CD14-positive monocyte (primary cell): ENCODE data around the gene MYOCOS. TPM values are rescaled to one million over a fixed set of nuclear protein-coding genes. Genes with fewer than 3 reads are reported as not detected.

Experiments used
- DNase-seq, 3 donors: peaks; one replicate each; pipeline ENCODE4 v3.0.0-alpha.2; 2011 to 2022
- H2AFZ ChIP-seq: 2 replicates; pipeline ENCODE4 v1.6.0; 2012; ENCODE audit warnings: mild to moderate bottlenecking, low read depth, low read length, inconsistent platforms; ENCODE audit not compliant: insufficient read depth, poor library complexity, severe bottlenecking
- H3K27ac ChIP-seq, 2 donors: 1 replicate in 1 of 2; 2 replicates in 1 of 2; pipeline ENCODE4 v1.5.1; 2012 to 2013; ENCODE audit warnings: low read length in 2 of 2, control low read depth in 1 of 2, inconsistent platforms in 1 of 2, low read depth in 1 of 2, mild to moderate bottlenecking in 1 of 2
- H3K27me3 ChIP-seq, 2 donors: one replicate each; pipeline versions ENCODE4 v1.6.0 to v1.6.1; 2011 to 2013; ENCODE audit warnings: low read length in 2 of 2; ENCODE audit not compliant: control insufficient read depth in 2 of 2, insufficient read depth in 2 of 2
- H3K36me3 ChIP-seq, 2 donors: replicated peaks in 1 of 2; 1 replicate in 1 of 2; 2 replicates in 1 of 2; pipeline versions ENCODE4 v1.5.1 to v1.6.1; 2012 to 2013; ENCODE audit warnings: low read length in 2 of 2, control low read depth in 1 of 2, inconsistent platforms in 1 of 2, mild to moderate bottlenecking in 1 of 2; ENCODE audit not compliant: insufficient read depth in 2 of 2, control insufficient read depth in 1 of 2
- H3K4me1 ChIP-seq, 2 donors: 1 replicate in 1 of 2; 2 replicates in 1 of 2; pipeline versions ENCODE4 v1.5.1 to v1.6.1; 2012 to 2013; ENCODE audit warnings: low read length in 2 of 2, control low read depth in 1 of 2, inconsistent platforms in 1 of 2, mild to moderate bottlenecking in 1 of 2, moderate library complexity in 1 of 2; ENCODE audit not compliant: insufficient read depth in 2 of 2, control insufficient read depth in 1 of 2
- H3K4me2 ChIP-seq: replicated peaks from 2 replicates; pipeline ENCODE3; 2012; ENCODE audit warnings: low read length, moderate library complexity, mild to moderate bottlenecking; ENCODE audit not compliant: poor library complexity, severe bottlenecking; ENCODE audit errors: extremely low read depth
- H3K4me3 ChIP-seq, 3 experiments: fragments of 200-600 bp in 1 of 3; sonication (generic) in 1 of 3; replicated peaks in 1 of 3; 1 replicate in 2 of 3; 2 replicates in 1 of 3; pipeline ENCODE4 v1.5.1; 2011 to 2013; ENCODE audit warnings: low read length in 3 of 3, mild to moderate bottlenecking in 3 of 3, control low read depth in 2 of 3, low read depth in 2 of 3, inconsistent platforms in 1 of 3, moderate library complexity in 1 of 3
- H3K79me2 ChIP-seq: 2 replicates; pipeline ENCODE4 v1.6.0; 2012; ENCODE audit warnings: mild to moderate bottlenecking, control low read depth, inconsistent platforms, low read length, moderate library complexity; ENCODE audit not compliant: insufficient read depth
- H3K9ac ChIP-seq: 2 replicates; pipeline ENCODE4 v1.6.0; 2017; ENCODE audit warnings: low read length, mild to moderate bottlenecking; ENCODE audit not compliant: insufficient read depth, poor library complexity, severe bottlenecking
- H3K9me3 ChIP-seq, 2 donors: replicated peaks in 1 of 2; 1 replicate in 1 of 2; 2 replicates in 1 of 2; pipeline versions ENCODE4 v1.5.1 to v1.6.1; 2012 to 2013; ENCODE audit warnings: low read length in 2 of 2, control low read depth in 1 of 2; ENCODE audit not compliant: control insufficient read depth in 1 of 2, insufficient read depth in 1 of 2
- H4K20me1 ChIP-seq: 2 replicates; pipeline ENCODE4 v1.6.0; 2012; ENCODE audit warnings: mild to moderate bottlenecking, low read length, control low read depth, moderate library complexity; ENCODE audit not compliant: insufficient read depth
- H3K27ac Mint-ChIP-seq, 7 donors: one replicate each; pipeline ENCODE4 v1.8.0; 2020; ENCODE audit warnings: mild to moderate bottlenecking in 7 of 7, mixed read lengths in 7 of 7, moderate library complexity in 6 of 7, inconsistent platforms in 2 of 7
- H3K27me3 Mint-ChIP-seq, 3 donors: one replicate each; pipeline ENCODE4 v1.8.0; 2021 to 2022; ENCODE audit warnings: low read depth in 3 of 3, mild to moderate bottlenecking in 3 of 3, mixed read lengths in 3 of 3, moderate library complexity in 3 of 3, inconsistent platforms in 1 of 3
- H3K36me3 Mint-ChIP-seq, 2 donors: one replicate each; pipeline ENCODE4 v1.8.0; 2020; ENCODE audit warnings: mixed read lengths in 2 of 2, inconsistent platforms in 1 of 2, mild to moderate bottlenecking in 1 of 2
- H3K4me1 Mint-ChIP-seq: one replicate; pipeline ENCODE4 v1.8.0; 2020; ENCODE audit warnings: mild to moderate bottlenecking, mixed read lengths
- H3K4me3 Mint-ChIP-seq, 2 donors: one replicate each; pipeline ENCODE4 v1.8.0; 2020; ENCODE audit warnings: mild to moderate bottlenecking in 2 of 2, mixed read lengths in 2 of 2, moderate library complexity in 1 of 2
- H3K9me3 Mint-ChIP-seq, 7 donors: one replicate each; pipeline ENCODE4 v1.8.0; 2020 to 2022; ENCODE audit warnings: mixed read lengths in 7 of 7, mild to moderate bottlenecking in 6 of 7, moderate library complexity in 6 of 7, inconsistent platforms in 2 of 7
- CTCF ChIP-seq: fragments of 200-600 bp; IDR thresholded peaks from one replicate; pipeline ENCODE4 v1.8.0; 2022; ENCODE audit warnings: antibody characterized with exemption, mild to moderate bottlenecking
- WGBS: methylation state at CpG from one replicate; pipeline ENCODE4 v1.1.5; 2013; ENCODE audit warnings: missing lambda C conversion rate; ENCODE audit not compliant: insufficient coverage; 5-methylcytosine and 5-hydroxymethylcytosine counted together
- intact Hi-C, 2 donors: fragments of 100-400 bp; cut with micrococcal nuclease; formaldehyde crosslinking; loops; one replicate each; pipeline versions ENCODE4 v1.15.0 to v1.15.1; 2023
- polyA plus RNA-seq, 3 donors: library from polyadenylated mRNA; depleted of rRNA in 1 of 3; unstranded in 2 of 3; stranded (reverse) in 1 of 3; fragments of 300-500 nt in 2 of 3; fragments of >200 nt in 1 of 3; fragmentation: Illumina TruSeq in 2 of 3; gene quantifications; 1 replicate in 2 of 3; 2 replicates in 1 of 3; pipeline ENCODE4 v1.2.3, GENCODE V29; 2012 to 2021

MYOCOS gene
- polyA plus RNA-seq, 3 donors = not detected

- Histone ChIP-seq H3K4me1 (no peaks in the 10 kb centered on the region), H3K4me2 (no peak overlapping the region), H3K9me3 (no peaks in the 10 kb centered on the region), H3K4me3 (no peak overlapping the region), H3K27ac (no peak overlapping the region), H2AFZ (no peak overlapping the region), H3K36me3 (no peaks in the 10 kb centered on the region), H4K20me1 (no peaks in the 10 kb centered on the region), H3K27me3 (no peaks in the 10 kb centered on the region), H3K79me2 (no peaks in the 10 kb centered on the region), H3K9ac (no peak overlapping the region)
- intact Hi-C loops = no loop called here
- H3K27ac Mint-ChIP-seq = no peak overlapping the region
- H3K36me3 Mint-ChIP-seq = no peaks in the 10 kb centered on the region
- no peak overlapping the region for H3K4me3 Mint-ChIP-seq
- H3K27me3 Mint-ChIP-seq = peaks cover 0 to 5% (median 1%) of the 10 kb centered on the region in 3 donors
- no peak for DNase-seq
- H3K4me1 Mint-ChIP-seq = no peaks in the 10 kb centered on the region
- no CpG with 5 or more reads among the region's 1 CpG for WGBS
- H3K9me3 Mint-ChIP-seq = peaks cover 0 to 5% (median 0%) of the 10 kb centered on the region in 7 donors
- no peak for TF ChIP-seq CTCF
These were observed 3.2 kb downstream of the MYOCOS start for GRCh38 chr1:171625225-171625624.

GRCh38 chr1:171627020-171627419 lies 5.0 kb downstream of the MYOCOS start:
- no peak overlapping the region for H3K9ac ChIP-seq
- no peak overlapping the region for H3K4me3 Mint-ChIP-seq
- no CpG with 5 or more reads among the region's 5 CpGs for WGBS
- intact Hi-C loops = no loop called here
- H3K4me1 ChIP-seq = no peaks in the 10 kb centered on the region
- H3K9me3 ChIP-seq = no peaks in the 10 kb centered on the region
- no peaks in the 10 kb centered on the region for H3K27me3 ChIP-seq
- H3K27ac ChIP-seq = no peak overlapping the region
- no peaks in the 10 kb centered on the region for H3K36me3 Mint-ChIP-seq
- peaks cover 0 to 8% (median 0%) of the 10 kb centered on the region in 7 donors for H3K9me3 Mint-ChIP-seq
- H3K79me2 ChIP-seq = no peaks in the 10 kb centered on the region
- DNase-seq = no peak
- no peaks in the 10 kb centered on the region for H4K20me1 ChIP-seq
- no peak overlapping the region for H2AFZ ChIP-seq
- H3K4me3 ChIP-seq = no peak overlapping the region
- H3K4me2 ChIP-seq = no peak overlapping the region
- no peaks in the 10 kb centered on the region for H3K36me3 ChIP-seq
- peaks cover 2 to 9% (median 3%) of the 10 kb centered on the region in 3 donors for H3K27me3 Mint-ChIP-seq
- no peak for TF ChIP-seq CTCF
- no peak overlapping the region for H3K27ac Mint-ChIP-seq
- H3K4me1 Mint-ChIP-seq = no peaks in the 10 kb centered on the region
